Activated naive CD8-positive, alpha-beta T cell (primary cell): ENCODE results near the gene TP73.

Experiments used
- H3K27ac Mint-ChIP-seq: one replicate; pipeline ENCODE4 v1.8.0; 2021; ENCODE audit warnings: mixed read lengths
- H3K27me3 Mint-ChIP-seq: one replicate; pipeline ENCODE4 v1.8.0; 2021; ENCODE audit warnings: mixed read lengths
- H3K36me3 Mint-ChIP-seq: one replicate; pipeline ENCODE4 v1.8.0; 2021; ENCODE audit warnings: mixed read lengths
- H3K4me1 Mint-ChIP-seq: one replicate; pipeline ENCODE4 v1.8.0; 2021; ENCODE audit warnings: low read depth, mixed read lengths
- H3K4me3 Mint-ChIP-seq: one replicate; pipeline ENCODE4 v1.8.0; 2021; ENCODE audit warnings: mild to moderate bottlenecking, mixed read lengths
- H3K9me3 Mint-ChIP-seq: one replicate; pipeline ENCODE4 v1.8.0; 2021; ENCODE audit warnings: low read depth, mixed read lengths

TP73 gene

GRCh38 chr1:3668585-3669300 lies 16.4 kb downstream of the TP73 start:
- Mint-ChIP-seq H3K27me3 (peaks cover 5% of the 10 kb centered on the region), H3K9me3 (no peaks in the 10 kb centered on the region), H3K27ac (no peak overlapping the region), H3K4me3 (no peak overlapping the region), H3K36me3 (no peaks in the 10 kb centered on the region), H3K4me1 (no peaks in the 10 kb centered on the region)

GRCh38 chr1:3669421-3669821 lies 17.1 kb downstream of the TP73 start:
- Mint-ChIP-seq H3K27ac (no peak overlapping the region), H3K4me1 (no peaks in the 10 kb centered on the region), H3K4me3 (no peak overlapping the region), H3K27me3 (peaks cover 5% of the 10 kb centered on the region), H3K36me3 (no peaks in the 10 kb centered on the region), H3K9me3 (no peaks in the 10 kb centered on the region)

- H3K36me3 Mint-ChIP-seq, result no peaks in the 10 kb centered on the region
- H3K4me3 Mint-ChIP-seq, result no peak overlapping the region
- H3K9me3 Mint-ChIP-seq, result no peaks in the 10 kb centered on the region
- H3K27ac Mint-ChIP-seq, result no peak overlapping the region
- H3K4me1 Mint-ChIP-seq, result no peaks in the 10 kb centered on the region
- peaks cover 5% of the 10 kb centered on the region for H3K27me3 Mint-ChIP-seq
These were observed 17.7 kb downstream of the TP73 start for GRCh38 chr1:3669971-3670431.

GRCh38 chr1:3670823-3671265 lies 18.5 kb downstream of the TP73 start:
- H3K27me3 Mint-ChIP-seq, result peaks cover 5% of the 10 kb centered on the region
- no peak overlapping the region for H3K4me3 Mint-ChIP-seq
- H3K9me3 Mint-ChIP-seq, result no peaks in the 10 kb centered on the region
- no peak overlapping the region for H3K27ac Mint-ChIP-seq
- no peaks in the 10 kb centered on the region for H3K36me3 Mint-ChIP-seq
- no peaks in the 10 kb centered on the region for H3K4me1 Mint-ChIP-seq

GRCh38 chr1:3671371-3672180 lies 19.3 kb downstream of the TP73 start:
- H3K27ac Mint-ChIP-seq, result no peak overlapping the region
- no peaks in the 10 kb centered on the region for H3K36me3 Mint-ChIP-seq
- H3K9me3 Mint-ChIP-seq, result no peaks in the 10 kb centered on the region
- H3K4me1 Mint-ChIP-seq, result no peaks in the 10 kb centered on the region
- H3K4me3 Mint-ChIP-seq, result no peak overlapping the region
- H3K27me3 Mint-ChIP-seq, result peaks cover 5% of the 10 kb centered on the region

GRCh38 chr1:3672231-3672970 lies 20.1 kb downstream of the TP73 start:
- Mint-ChIP-seq H3K27me3 (peaks cover 3% of the 10 kb centered on the region), H3K4me3 (no peak overlapping the region), H3K27ac (no peak overlapping the region), H3K36me3 (no peaks in the 10 kb centered on the region), H3K4me1 (no peaks in the 10 kb centered on the region), H3K9me3 (no peaks in the 10 kb centered on the region)

- H3K27me3 Mint-ChIP-seq, result peaks cover 3% of the 10 kb centered on the region
- no peaks in the 10 kb centered on the region for H3K36me3 Mint-ChIP-seq
- H3K27ac Mint-ChIP-seq, result no peak overlapping the region
- H3K9me3 Mint-ChIP-seq, result no peaks in the 10 kb centered on the region
- no peak overlapping the region for H3K4me3 Mint-ChIP-seq
- peaks cover 2% of the 10 kb centered on the region for H3K4me1 Mint-ChIP-seq
These were observed 20.6 kb downstream of the TP73 start for GRCh38 chr1:3672971-3673361.

- no peaks in the 10 kb centered on the region for H3K36me3 Mint-ChIP-seq
These were observed 21.2 kb downstream of the TP73 start for GRCh38 chr1:3673381-3674099.

GRCh38 chr1:3674100-3675094 lies 22.1 kb downstream of the TP73 start:
- Mint-ChIP-seq H3K27me3 (no peaks in the 10 kb centered on the region), H3K9me3 (no peaks in the 10 kb centered on the region), H3K4me1 (peaks cover 8% of the 10 kb centered on the region), H3K4me3 (no peak overlapping the region), H3K27ac (no peak overlapping the region), H3K36me3 (no peaks in the 10 kb centered on the region)

More at GRCh38 chr1:3673381-3674099, 21.2 kb downstream of the TP73 start:
- H3K27me3 Mint-ChIP-seq, result peaks cover under 1% of the 10 kb centered on the region
- no peak overlapping the region for H3K4me3 Mint-ChIP-seq
- peaks cover 4% of the 10 kb centered on the region for H3K4me1 Mint-ChIP-seq
- no peaks in the 10 kb centered on the region for H3K9me3 Mint-ChIP-seq
- no peak overlapping the region for H3K27ac Mint-ChIP-seq

- H3K4me1 Mint-ChIP-seq, result peaks cover 11% of the 10 kb centered on the region
- H3K9me3 Mint-ChIP-seq, result no peaks in the 10 kb centered on the region
- H3K27me3 Mint-ChIP-seq, result no peaks in the 10 kb centered on the region
- H3K4me3 Mint-ChIP-seq, result no peak overlapping the region
- no peaks in the 10 kb centered on the region for H3K36me3 Mint-ChIP-seq
- no peak overlapping the region for H3K27ac Mint-ChIP-seq
These were observed 23.1 kb downstream of the TP73 start for GRCh38 chr1:3675436-3675835.

- no peak overlapping the region for H3K4me3 Mint-ChIP-seq
- H3K36me3 Mint-ChIP-seq, result no peaks in the 10 kb centered on the region
- no peaks in the 10 kb centered on the region for H3K27me3 Mint-ChIP-seq
- no peaks in the 10 kb centered on the region for H3K9me3 Mint-ChIP-seq
- H3K4me1 Mint-ChIP-seq, result peaks cover 11% of the 10 kb centered on the region
- no peak overlapping the region for H3K27ac Mint-ChIP-seq
These were observed 24.5 kb downstream of the TP73 start for GRCh38 chr1:3676581-3677470.

- peaks cover 11% of the 10 kb centered on the region for H3K4me1 Mint-ChIP-seq
- no peaks in the 10 kb centered on the region for H3K36me3 Mint-ChIP-seq
- H3K9me3 Mint-ChIP-seq, result no peaks in the 10 kb centered on the region
- H3K4me3 Mint-ChIP-seq, result no peak overlapping the region
- no peak overlapping the region for H3K27ac Mint-ChIP-seq
- H3K27me3 Mint-ChIP-seq, result no peaks in the 10 kb centered on the region
These were observed 25.2 kb downstream of the TP73 start for GRCh38 chr1:3677484-3677883.
